Measurements from ENCODE around the gene ACTN1.
"Not testable (repeated sequence)": the region's sequence is repeated elsewhere in the genome, so short reads cannot be mapped to it uniquely, and the experiment has no call there.

The ACTN1 gene

GRCh38 chr14:68986225-68986624, 7.1 kb upstream of the ACTN1 start:
- DNase-seq, result no peak

GRCh38 chr14:68984686-68985085, 5.6 kb upstream of the ACTN1 start:
- DNase-seq, result no peak

- DNase-seq, result no peak
These were observed 4.1 kb upstream of the ACTN1 start for GRCh38 chr14:68983191-68983590.

- DNase-seq, result no peak
These were observed 3.5 kb upstream of the ACTN1 start for GRCh38 chr14:68982581-68982980.

GRCh38 chr14:68981539-68981976, 2.5 kb upstream of the ACTN1 start:
- no peak for DNase-seq

- no peak for DNase-seq
These were observed 2.0 kb upstream of the ACTN1 start for GRCh38 chr14:68981139-68981538.

GRCh38 chr14:68979722-68980451, 785 bp upstream of the ACTN1 start:
- DNase-seq, result peak; percentile 80

GRCh38 chr14:68978172-68978911, 760 bp downstream of the ACTN1 start:
- no peak for DNase-seq

GRCh38 chr14:68977718-68978171, 1.4 kb downstream of the ACTN1 start:
- DNase-seq, result no peak

GRCh38 chr14:68977180-68977717, 1.9 kb downstream of the ACTN1 start:
- no peak for DNase-seq

- no peak for DNase-seq
These were observed 2.7 kb downstream of the ACTN1 start for GRCh38 chr14:68976160-68977067.

GRCh38 chr14:68975667-68976066, 3.4 kb downstream of the ACTN1 start:
- DNase-seq, result no peak

GRCh38 chr14:68974759-68975347, 4.2 kb downstream of the ACTN1 start:
- DNase-seq, result no peak

GRCh38 chr14:68973639-68974038, 5.5 kb downstream of the ACTN1 start:
- DNase-seq, result no peak

- DNase-seq, result not testable (repeated sequence)
These were observed 5.9 kb downstream of the ACTN1 start for GRCh38 chr14:68973219-68973565.

- DNase-seq, result no peak
These were observed 6.4 kb downstream of the ACTN1 start for GRCh38 chr14:68972507-68973218.

- no peak for DNase-seq
These were observed 7.6 kb downstream of the ACTN1 start for GRCh38 chr14:68971411-68972035.

GRCh38 chr14:68970736-68971135, 8.4 kb downstream of the ACTN1 start:
- no peak for DNase-seq

GRCh38 chr14:68970038-68970612, 9.0 kb downstream of the ACTN1 start:
- no peak for DNase-seq

- DNase-seq, result no peak
These were observed 9.6 kb downstream of the ACTN1 start for GRCh38 chr14:68969278-68970033.

All from NCI-H524 treated with DMSO at 0.1 percent for 48 hours (cell line).